ENCODE results near the gene TUNAR. TPM values are rescaled to one million over a fixed set of nuclear protein-coding genes. Genes with fewer than 3 reads are reported as not detected.

TUNAR gene
- total RNA-seq, 4 donors from 2014 or later = 0.13 TPM; not detected in 3

DNA sequence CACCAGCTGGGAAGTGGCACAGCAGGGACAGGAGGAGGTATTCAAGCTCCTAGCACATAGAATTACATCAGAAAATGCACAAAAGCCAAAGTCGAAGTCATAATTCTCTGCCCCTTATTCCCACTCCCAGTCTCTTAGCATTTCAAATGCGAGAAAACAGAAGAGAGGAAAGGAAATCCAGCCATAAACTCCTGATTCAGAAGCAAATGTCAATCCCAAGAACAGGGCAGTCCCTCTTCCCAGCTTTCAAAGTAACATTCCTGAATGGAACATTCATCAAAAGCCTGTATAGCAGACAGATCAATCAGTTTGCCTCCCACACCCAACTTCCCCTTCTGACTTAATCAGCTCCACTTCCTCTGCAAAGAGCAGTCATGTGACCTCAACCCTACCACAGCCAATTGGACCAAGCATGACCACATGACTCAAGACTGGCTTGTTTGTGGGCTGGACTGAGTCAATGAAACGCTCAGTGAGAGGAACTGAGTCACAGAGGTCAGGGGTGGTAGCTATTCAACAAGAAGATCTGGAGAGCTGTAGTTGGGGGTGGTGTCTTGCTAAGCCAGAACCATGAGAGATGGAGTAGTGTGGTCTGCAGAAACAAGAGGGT, 41.4 kb upstream of the TUNAR start:
- Histone ChIP-seq H3K27me3 (peaks cover 0 to 44% (median 0%) of the 10 kb centered on the region in 4 donors), H3K9me3 (no peaks in the 10 kb centered on the region), H3K27ac (replicated peaks in 1 of 4) (no peak overlapping the region), H3K4me1 (no peaks in the 10 kb centered on the region), H3K36me3 (no peaks in the 10 kb centered on the region), H3K4me3 (no peak overlapping the region)
- peak; percentile 55 for DNase-seq (ENCODE audit: extremely low spot score)
- WGBS = 54% methylated on average over 3 of the region's 3 CpGs
- intact Hi-C loops (cut with DNase I) = no loop called here
- TF ChIP-seq, protein P1, sequence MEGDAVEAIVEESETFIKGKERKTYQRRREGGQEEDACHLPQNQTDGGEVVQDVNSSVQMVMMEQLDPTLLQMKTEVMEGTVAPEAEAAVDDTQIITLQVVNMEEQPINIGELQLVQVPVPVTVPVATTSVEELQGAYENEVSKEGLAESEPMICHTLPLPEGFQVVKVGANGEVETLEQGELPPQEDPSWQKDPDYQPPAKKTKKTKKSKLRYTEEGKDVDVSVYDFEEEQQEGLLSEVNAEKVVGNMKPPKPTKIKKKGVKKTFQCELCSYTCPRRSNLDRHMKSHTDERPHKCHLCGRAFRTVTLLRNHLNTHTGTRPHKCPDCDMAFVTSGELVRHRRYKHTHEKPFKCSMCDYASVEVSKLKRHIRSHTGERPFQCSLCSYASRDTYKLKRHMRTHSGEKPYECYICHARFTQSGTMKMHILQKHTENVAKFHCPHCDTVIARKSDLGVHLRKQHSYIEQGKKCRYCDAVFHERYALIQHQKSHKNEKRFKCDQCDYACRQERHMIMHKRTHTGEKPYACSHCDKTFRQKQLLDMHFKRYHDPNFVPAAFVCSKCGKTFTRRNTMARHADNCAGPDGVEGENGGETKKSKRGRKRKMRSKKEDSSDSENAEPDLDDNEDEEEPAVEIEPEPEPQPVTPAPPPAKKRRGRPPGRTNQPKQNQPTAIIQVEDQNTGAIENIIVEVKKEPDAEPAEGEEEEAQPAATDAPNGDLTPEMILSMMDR (IDR thresholded peaks at IDR 0.05) = no peak
- TF ChIP-seq POLR2AphosphoS5 (IDR thresholded peaks at IDR 0.05) (no peak), EP300 (IDR thresholded peaks at IDR 0.05) (no peak), POLR2A (IDR thresholded peaks at IDR 0.05; ENCODE audit: low read depth) (no peak)

- H3K4me3 ChIP-seq = no peak overlapping the region
- H3K27me3 ChIP-seq = peaks cover 0 to 12% (median 0%) of the 10 kb centered on the region in 4 donors
- H3K36me3 ChIP-seq = no peaks in the 10 kb centered on the region
- WGBS = 59% methylated on average over 5 of the region's 5 CpGs
- TF ChIP-seq, protein P1 (IDR thresholded peaks at IDR 0.05) = no peak
- TF ChIP-seq EP300 (IDR thresholded peaks at IDR 0.05) (no peak), POLR2AphosphoS5 (IDR thresholded peaks at IDR 0.05) (no peak), POLR2A (IDR thresholded peaks at IDR 0.05; ENCODE audit: low read depth) (no peak)
- intact Hi-C loops (cut with DNase I) = no loop called here
- no peak overlapping the region for H3K27ac ChIP-seq (replicated peaks in 1 of 4)
- peak; percentile 64 for DNase-seq (ENCODE audit: extremely low spot score)
- H3K9me3 ChIP-seq = no peaks in the 10 kb centered on the region
- no peaks in the 10 kb centered on the region for H3K4me1 ChIP-seq
Observed at GRCh38 chr14:95838862-95839261, 37.8 kb upstream of the TUNAR start.

DNA sequence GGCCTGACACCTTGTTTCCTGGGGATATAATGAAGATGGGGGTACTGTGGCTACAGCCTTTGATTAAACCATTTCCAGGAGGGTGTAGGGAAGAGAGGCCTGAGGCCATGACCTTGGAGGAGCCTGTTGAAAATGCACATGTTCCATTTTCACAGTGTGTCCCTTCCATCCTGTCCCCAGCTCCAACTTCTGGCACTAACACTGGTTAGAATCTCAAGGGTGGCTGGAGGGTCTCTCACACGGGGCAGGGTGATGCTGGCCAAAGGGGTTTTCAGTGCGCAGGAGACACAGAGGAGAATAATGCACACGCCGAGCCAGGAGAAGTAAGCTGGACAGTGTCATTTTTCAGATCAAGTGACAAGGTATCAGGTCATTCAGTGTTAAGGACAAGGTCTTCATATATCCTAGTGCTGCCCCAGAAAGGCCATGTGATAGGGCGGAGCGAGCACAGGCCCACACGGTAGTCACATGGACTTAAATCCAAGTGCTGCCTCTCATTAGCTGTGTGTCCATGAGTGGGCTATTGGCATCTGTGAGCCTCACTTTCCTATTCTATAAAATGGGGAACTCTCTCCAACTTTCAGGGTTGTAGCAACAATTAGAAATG, 36.4 kb upstream of the TUNAR start:
- WGBS = 79% methylated on average over 7 of the region's 7 CpGs
- H3K9me3 ChIP-seq = no peaks in the 10 kb centered on the region
- peak; percentile 80 for DNase-seq (ENCODE audit: extremely low spot score)
- peaks cover 0 to 8% (median 0%) of the 10 kb centered on the region in 4 donors for H3K27me3 ChIP-seq
- H3K36me3 ChIP-seq = no peaks in the 10 kb centered on the region
- H3K4me3 ChIP-seq = no peak overlapping the region
- no peak for TF ChIP-seq EP300 (IDR thresholded peaks at IDR 0.05)
- TF ChIP-seq, protein P1 (IDR thresholded peaks at IDR 0.05) = no peak
- TF ChIP-seq POLR2AphosphoS5 (IDR thresholded peaks at IDR 0.05) = no peak
- no peak for TF ChIP-seq POLR2A (IDR thresholded peaks at IDR 0.05; ENCODE audit: low read depth)
- no peaks in the 10 kb centered on the region for H3K4me1 ChIP-seq
- H3K27ac ChIP-seq (replicated peaks in 1 of 4) = no peak overlapping the region
- intact Hi-C loops (cut with DNase I) = no loop called here

- intact Hi-C loops (cut with DNase I) = no loop called here
- Histone ChIP-seq H3K27ac (replicated peaks in 1 of 4) (no peak overlapping the region), H3K36me3 (no peaks in the 10 kb centered on the region), H3K4me3 (no peak overlapping the region), H3K9me3 (no peaks in the 10 kb centered on the region), H3K27me3 (peaks cover 0 to 8% (median 0%) of the 10 kb centered on the region in 4 donors), H3K4me1 (no peaks in the 10 kb centered on the region)
- TF ChIP-seq, protein P1 (IDR thresholded peaks at IDR 0.05) = no peak
- TF ChIP-seq POLR2AphosphoS5 (IDR thresholded peaks at IDR 0.05) = no peak
- no peak for TF ChIP-seq POLR2A (IDR thresholded peaks at IDR 0.05; ENCODE audit: low read depth)
- TF ChIP-seq EP300 (IDR thresholded peaks at IDR 0.05) = no peak
- WGBS = 50% methylated on average over 1 of the region's 1 CpG
- peak; percentile 87 for DNase-seq (ENCODE audit: extremely low spot score)
Observed at GRCh38 chr14:95841668-95842067, 35.0 kb upstream of the TUNAR start.

Measured in esophagus muscularis mucosa (tissue), 4 donors.